Left lung (tissue), 10 donors: ENCODE results near the gene SLC25A21. TPM values are rescaled to one million over a fixed set of nuclear protein-coding genes. Genes with fewer than 3 reads are reported as not detected.

ENCODE experiments used
- ATAC-seq: fragments of 200-7000 bp; cut with Tn5 transposase; one replicate; pipeline ENCODE4 v1.9.1; 2020; ENCODE audit warnings: moderate library complexity
- DNase-seq, 4 donors: peaks; one replicate each; pipeline ENCODE4 v3.0.0-alpha.2; 2013 to 2020
- H3K27ac ChIP-seq, 2 donors: fragments of 200-600 bp; sonication (generic) in 1 of 2; one replicate each; pipeline versions ENCODE4 v1.5.0 to v1.8.0; 2020 to 2021
- H3K27me3 ChIP-seq, 2 donors: fragments of 200-600 bp; sonication (generic) in 1 of 2; one replicate each; pipeline versions ENCODE4 v1.5.0 to v1.8.0; 2020 to 2021
- H3K36me3 ChIP-seq, 2 donors: fragments of 200-600 bp; sonication (generic) in 1 of 2; one replicate each; pipeline versions ENCODE4 v1.5.0 to v1.8.0; 2020 to 2021
- H3K4me1 ChIP-seq, 2 donors: fragments of 200-600 bp; one replicate each; pipeline ENCODE4 v1.8.0; 2021
- H3K4me3 ChIP-seq, 2 donors: fragments of 200-600 bp; sonication (generic) in 1 of 2; one replicate each; pipeline versions ENCODE4 v1.5.0 to v1.8.0; 2020 to 2021; ENCODE audit warnings: mild to moderate bottlenecking in 1 of 2
- H3K9me3 ChIP-seq, 2 donors: fragments of 200-600 bp; sonication (generic) in 1 of 2; one replicate each; pipeline versions ENCODE4 v1.5.0 to v1.8.0; 2020 to 2021
- intact Hi-C, 2 donors: fragments of 100-400 bp; cut with DNase I; formaldehyde crosslinking; loops; one replicate each; pipeline versions ENCODE4 v1.11.2 to v1.14.2; 2022
- polyA plus RNA-seq, 6 donors: library from polyadenylated mRNA; unstranded; fragments of 120-200 nt; gene quantifications; one replicate each; pipeline ENCODE4 v1.2.1, GENCODE V29; 2013; ENCODE audit not compliant: insufficient read length in 6 of 6
- total RNA-seq, 2 donors: library from RNA; stranded (reverse); fragmentation: NEBNext Ultra II Directional; extraction: Animal tissue kit (Norgen Biotek cat#: 25700); gene quantifications; one replicate each; pipeline ENCODE4 v1.2.1, GENCODE V29; 2021
- TF ChIP-seq, protein P1 (sequence below), 2 donors: fragments of 200-600 bp; sonication (generic) in 1 of 2; IDR thresholded peaks; one replicate each; pipeline versions ENCODE4 v1.5.0 to v1.8.0; 2021; ENCODE audit warnings: antibody characterized with exemption in 2 of 2
- donor health status: DM: no; HTN: yes; CAD: no.
- donor health status: DM: no; HTN: no; CAD: no.

The SLC25A21 gene
- total and polyA plus RNA-seq, 8 donors: 0.47 to 3.7 (median 2.7) TPM

DNA sequence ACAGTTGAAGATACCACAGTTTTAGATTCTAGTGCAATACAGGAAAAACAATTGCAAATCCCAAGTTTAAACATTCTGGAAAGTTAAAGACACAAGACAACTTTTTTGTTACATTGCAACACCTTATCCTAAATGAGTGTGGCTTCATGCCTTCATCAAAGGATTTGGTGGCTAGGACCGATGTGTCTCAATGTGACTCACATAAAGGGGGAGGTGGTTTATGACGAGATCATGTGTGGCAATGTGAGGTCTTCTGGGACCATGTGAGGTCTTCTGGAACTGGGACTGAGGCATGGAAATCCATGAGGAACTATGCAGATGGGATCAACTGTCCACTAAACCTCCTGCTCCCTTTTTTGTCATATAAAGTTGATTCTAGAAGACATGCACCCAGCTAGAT, 344.5 kb downstream of the SLC25A21 start:
- no peaks in the 10 kb centered on the region for H3K4me1 ChIP-seq
- H3K27ac ChIP-seq: no peak overlapping the region
- H3K4me3 ChIP-seq: no peak overlapping the region
- intact Hi-C loops: no loop called here
- TF ChIP-seq, protein P1, sequence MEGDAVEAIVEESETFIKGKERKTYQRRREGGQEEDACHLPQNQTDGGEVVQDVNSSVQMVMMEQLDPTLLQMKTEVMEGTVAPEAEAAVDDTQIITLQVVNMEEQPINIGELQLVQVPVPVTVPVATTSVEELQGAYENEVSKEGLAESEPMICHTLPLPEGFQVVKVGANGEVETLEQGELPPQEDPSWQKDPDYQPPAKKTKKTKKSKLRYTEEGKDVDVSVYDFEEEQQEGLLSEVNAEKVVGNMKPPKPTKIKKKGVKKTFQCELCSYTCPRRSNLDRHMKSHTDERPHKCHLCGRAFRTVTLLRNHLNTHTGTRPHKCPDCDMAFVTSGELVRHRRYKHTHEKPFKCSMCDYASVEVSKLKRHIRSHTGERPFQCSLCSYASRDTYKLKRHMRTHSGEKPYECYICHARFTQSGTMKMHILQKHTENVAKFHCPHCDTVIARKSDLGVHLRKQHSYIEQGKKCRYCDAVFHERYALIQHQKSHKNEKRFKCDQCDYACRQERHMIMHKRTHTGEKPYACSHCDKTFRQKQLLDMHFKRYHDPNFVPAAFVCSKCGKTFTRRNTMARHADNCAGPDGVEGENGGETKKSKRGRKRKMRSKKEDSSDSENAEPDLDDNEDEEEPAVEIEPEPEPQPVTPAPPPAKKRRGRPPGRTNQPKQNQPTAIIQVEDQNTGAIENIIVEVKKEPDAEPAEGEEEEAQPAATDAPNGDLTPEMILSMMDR (IDR thresholded peaks at IDR 0.05): no peak
- no peaks in the 10 kb centered on the region for H3K36me3 ChIP-seq
- H3K27me3 ChIP-seq: no peaks in the 10 kb centered on the region
- ATAC-seq (no peak), DNase-seq (no peak)
- H3K9me3 ChIP-seq: no peaks in the 10 kb centered on the region

DNA sequence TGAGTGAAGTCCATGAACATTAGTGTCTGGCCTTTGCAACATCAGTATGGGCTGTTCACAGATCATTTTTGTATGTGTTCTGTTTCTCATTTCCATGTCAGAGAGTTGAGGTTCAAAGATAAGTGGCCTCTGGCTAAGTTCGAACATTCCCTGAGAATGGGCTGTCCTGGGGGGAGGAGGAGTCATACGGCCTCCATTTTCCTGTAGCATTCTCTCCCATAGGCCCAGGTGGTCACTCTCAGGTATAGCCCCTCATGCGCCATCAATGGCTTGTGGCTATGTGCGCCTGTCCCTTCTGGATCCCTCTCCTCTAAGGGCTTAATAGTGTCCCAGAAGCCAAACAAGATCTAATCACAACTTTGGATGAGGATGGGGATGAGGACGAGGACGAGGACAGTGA, 345.8 kb downstream of the SLC25A21 start:
- intact Hi-C loops: no loop called here
- DNase-seq (no peak), ATAC-seq (no peak)
- Histone ChIP-seq H3K4me1 (no peaks in the 10 kb centered on the region), H3K27me3 (no peaks in the 10 kb centered on the region), H3K36me3 (no peaks in the 10 kb centered on the region), H3K27ac (no peak overlapping the region), H3K9me3 (no peaks in the 10 kb centered on the region), H3K4me3 (no peak overlapping the region)
- TF ChIP-seq, protein P1 (IDR thresholded peaks at IDR 0.05): no peak

DNA sequence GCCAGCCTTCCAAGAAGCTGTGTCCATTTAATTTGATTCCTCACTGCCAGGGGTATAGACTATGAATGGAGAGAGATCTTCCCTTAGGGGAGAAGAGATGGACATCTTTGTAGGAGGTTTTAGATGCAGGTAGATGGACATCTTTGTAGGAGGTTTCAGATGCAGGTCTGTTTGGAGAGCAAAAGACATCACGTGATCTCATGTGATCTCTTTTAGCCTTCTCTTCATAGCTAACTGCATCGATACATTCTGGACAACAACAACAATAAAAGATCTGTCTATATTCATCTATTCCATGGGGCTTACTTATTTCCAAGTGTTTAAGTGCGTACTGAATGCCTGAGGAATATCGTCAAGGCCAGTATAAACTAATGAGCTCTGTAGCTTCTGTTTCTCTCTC, 347.6 kb downstream of the SLC25A21 start:
- Histone ChIP-seq H3K27me3 (no peaks in the 10 kb centered on the region), H3K9me3 (no peaks in the 10 kb centered on the region), H3K36me3 (no peaks in the 10 kb centered on the region), H3K4me1 (no peaks in the 10 kb centered on the region), H3K4me3 (no peak overlapping the region), H3K27ac (no peak overlapping the region)
- DNase-seq (no peak), ATAC-seq (no peak)
- intact Hi-C loops: no loop called here
- TF ChIP-seq, protein P1 (IDR thresholded peaks at IDR 0.05): no peak

DNA sequence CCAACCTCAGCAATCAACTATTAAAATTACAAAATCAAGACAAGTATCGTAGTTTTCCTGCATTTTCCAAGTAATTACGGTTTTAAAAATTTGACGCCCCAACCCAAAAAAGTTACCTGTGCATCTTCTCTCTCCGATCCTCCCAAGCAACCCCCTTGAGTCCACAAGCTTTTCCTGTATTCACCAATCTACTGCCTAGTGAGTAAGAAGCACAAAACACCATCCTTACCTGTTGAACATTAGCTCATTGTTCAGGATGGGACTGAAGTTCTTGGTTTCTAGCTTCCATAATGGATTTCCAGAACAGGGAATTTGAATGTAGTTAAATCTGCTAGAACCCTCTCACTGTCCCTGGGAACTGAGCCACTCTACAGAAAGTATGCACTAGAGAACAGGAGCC, 348.8 kb downstream of the SLC25A21 start:
- Histone ChIP-seq H3K4me1 (no peaks in the 10 kb centered on the region), H3K4me3 (no peak overlapping the region), H3K9me3 (no peaks in the 10 kb centered on the region), H3K27me3 (no peaks in the 10 kb centered on the region), H3K36me3 (no peaks in the 10 kb centered on the region), H3K27ac (no peak overlapping the region)
- no peak for ATAC-seq
- no peak for DNase-seq
- intact Hi-C loops: no loop called here
- TF ChIP-seq, protein P1 (IDR thresholded peaks at IDR 0.05): no peak

DNA sequence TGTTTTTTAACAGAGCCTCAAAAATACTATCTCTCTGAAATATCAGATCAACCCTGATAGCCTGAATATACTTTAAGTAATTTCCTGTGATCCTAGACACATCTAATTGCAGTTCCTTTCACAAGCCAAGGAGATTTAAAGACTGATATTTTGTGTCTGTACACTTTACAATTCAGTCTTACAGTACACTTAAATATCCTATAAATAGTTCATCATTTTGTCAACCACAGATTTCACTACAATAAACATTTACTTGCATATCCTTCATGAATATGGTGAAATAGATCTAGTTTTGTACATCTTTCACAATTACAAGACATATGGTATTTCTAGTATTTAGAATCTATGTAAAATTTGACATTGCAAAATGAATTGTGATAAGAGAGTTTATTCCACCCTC, 349.7 kb downstream of the SLC25A21 start:
- TF ChIP-seq, protein P1 (IDR thresholded peaks at IDR 0.05): no peak
- no peak for ATAC-seq
- DNase-seq: no peak
- no peaks in the 10 kb centered on the region for H3K27me3 ChIP-seq
- H3K9me3 ChIP-seq: no peaks in the 10 kb centered on the region
- no peaks in the 10 kb centered on the region for H3K4me1 ChIP-seq
- H3K36me3 ChIP-seq: no peaks in the 10 kb centered on the region
- intact Hi-C loops: no loop called here
- H3K4me3 ChIP-seq: no peak overlapping the region
- H3K27ac ChIP-seq: no peak overlapping the region
